Mesothelial cell of epicardium (in vitro differentiated cells): Measurements from ENCODE around the gene SLC25A43. TPM values are rescaled to one million over a fixed set of nuclear protein-coding genes. Genes with fewer than 3 reads are reported as not detected.
A peak's percentile ranks its signal among the peaks of the same experiment; 100 is the strongest.
"Not testable (repeated sequence)": the region's sequence is repeated elsewhere in the genome, so short reads cannot be mapped to it uniquely, and the experiment has no call there.

Source experiments
- DNase-seq, 2 experiments: peaks; one replicate each; pipeline ENCODE4 v3.0.0; 2021; ENCODE audit warnings: low spot score in 2 of 2; ENCODE audit not compliant: unreplicated experiment in 2 of 2
- H3K27ac Mint-ChIP-seq: 2 replicates; pipeline ENCODE4 v1.8.0; 2021; ENCODE audit warnings: mixed read lengths
- H3K27me3 Mint-ChIP-seq: 2 replicates; pipeline ENCODE4 v1.8.0; 2021; ENCODE audit warnings: low read depth, mixed read lengths
- H3K36me3 Mint-ChIP-seq: 2 replicates; pipeline ENCODE4 v1.8.0; 2021; ENCODE audit warnings: mixed read lengths
- H3K4me1 Mint-ChIP-seq: 2 replicates; pipeline ENCODE4 v1.8.0; 2021; ENCODE audit warnings: mixed read lengths
- H3K4me3 Mint-ChIP-seq: 2 replicates; pipeline ENCODE4 v1.8.0; 2021; ENCODE audit warnings: mild to moderate bottlenecking, moderate library complexity, mixed read lengths
- H3K9me3 Mint-ChIP-seq: 2 replicates; pipeline ENCODE4 v1.8.0; 2021; ENCODE audit warnings: mixed read lengths
- CTCF ChIP-seq: fragments of 200-600 bp; sonication (generic); IDR thresholded peaks from one replicate; pipeline ENCODE4 v1.5.0; 2021; ENCODE audit warnings: antibody characterized with exemption; ENCODE audit not compliant: unreplicated experiment
- total RNA-seq: library from RNA; stranded (reverse); gene quantifications from 3 replicates; pipeline ENCODE4 v1.2.1, GENCODE V29; 2021

Gene SLC25A43
- total RNA-seq, 1 donor from 2014 or later = 6.7 TPM

- peak; percentile 86 for TF ChIP-seq CTCF
- Mint-ChIP-seq H3K4me3 (no peak overlapping the region), H3K27ac (no peak overlapping the region), H3K27me3 (no peaks in the 10 kb centered on the region), H3K4me1 (no peaks in the 10 kb centered on the region), H3K9me3 (peaks cover 12% of the 10 kb centered on the region), H3K36me3 (no peaks in the 10 kb centered on the region)
- peak in 1 of 2 experiments; percentile 49 for DNase-seq
Observed at GRCh38 chrX:119488749-119489148, 89.6 kb downstream of the SLC25A43 start.

- Mint-ChIP-seq H3K4me3 (no peak overlapping the region), H3K36me3 (no peaks in the 10 kb centered on the region), H3K27ac (no peak overlapping the region), H3K27me3 (no peaks in the 10 kb centered on the region), H3K4me1 (peaks cover 4% of the 10 kb centered on the region), H3K9me3 (peaks cover 9% of the 10 kb centered on the region)
- no peak for DNase-seq
- TF ChIP-seq CTCF = no peak
Observed at GRCh38 chrX:119489212-119490074, 90.3 kb downstream of the SLC25A43 start.

GRCh38 chrX:119492463-119492862 is 93.3 kb downstream of the SLC25A43 start:
- peaks cover 9% of the 10 kb centered on the region for H3K9me3 Mint-ChIP-seq
- no peaks in the 10 kb centered on the region for H3K36me3 Mint-ChIP-seq
- H3K27me3 Mint-ChIP-seq = no peaks in the 10 kb centered on the region
- no peak overlapping the region for H3K27ac Mint-ChIP-seq
- H3K4me1 Mint-ChIP-seq = peaks cover 5% of the 10 kb centered on the region
- H3K4me3 Mint-ChIP-seq = no peak overlapping the region
- DNase-seq = no peak
- TF ChIP-seq CTCF = no peak

GRCh38 chrX:119493851-119494495 is 94.8 kb downstream of the SLC25A43 start:
- H3K4me3 Mint-ChIP-seq, H3K36me3 Mint-ChIP-seq, H3K4me1 Mint-ChIP-seq, H3K27me3 Mint-ChIP-seq, DNase-seq, H3K27ac Mint-ChIP-seq: not testable (repeated sequence)
- H3K9me3 Mint-ChIP-seq = peaks cover 13% of the 10 kb centered on the region

- H3K9me3 Mint-ChIP-seq = peaks cover 13% of the 10 kb centered on the region
- no peaks in the 10 kb centered on the region for H3K36me3 Mint-ChIP-seq
- no peak overlapping the region for H3K27ac Mint-ChIP-seq
- no peak for DNase-seq
- H3K4me3 Mint-ChIP-seq = no peak overlapping the region
- H3K4me1 Mint-ChIP-seq = peaks cover 5% of the 10 kb centered on the region
- H3K27me3 Mint-ChIP-seq = no peaks in the 10 kb centered on the region
- no peak for TF ChIP-seq CTCF
Observed at GRCh38 chrX:119495734-119496726, 96.9 kb downstream of the SLC25A43 start.
